ENCODE data around the gene SLAIN1.
A peak's percentile ranks its signal among the peaks of the same experiment; 100 is the strongest.

SLAIN1 gene

DNA sequence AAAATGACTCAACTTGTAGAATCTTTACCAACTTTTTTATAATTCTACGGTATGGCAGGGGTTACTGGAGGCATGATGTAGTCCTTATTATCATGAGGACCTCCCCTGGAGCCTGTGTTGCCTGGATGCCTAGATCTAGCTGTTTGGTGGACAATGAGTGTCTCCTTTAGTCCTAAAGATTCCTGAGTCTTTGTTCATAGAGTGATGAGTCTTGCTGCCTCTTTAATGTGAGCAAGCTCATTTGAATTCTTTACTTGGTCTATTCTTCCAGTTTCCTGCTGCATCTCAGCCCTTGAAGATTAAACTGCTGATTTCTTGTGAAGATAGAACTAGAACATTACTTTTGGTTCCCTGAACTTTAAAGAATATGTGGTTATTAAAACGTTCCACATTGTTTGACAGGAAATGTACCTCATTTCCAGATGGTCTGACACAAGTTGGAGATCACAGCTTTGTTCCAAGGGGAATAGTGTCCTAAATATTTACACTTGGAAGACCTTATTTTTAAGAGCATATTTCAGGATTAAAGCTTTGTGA lies 51.9 kb downstream of the SLAIN1 start:
- no peak for DNase-seq (ENCODE audit: extremely low read depth in 1 of 2, low read depth in 1 of 2)

DNA sequence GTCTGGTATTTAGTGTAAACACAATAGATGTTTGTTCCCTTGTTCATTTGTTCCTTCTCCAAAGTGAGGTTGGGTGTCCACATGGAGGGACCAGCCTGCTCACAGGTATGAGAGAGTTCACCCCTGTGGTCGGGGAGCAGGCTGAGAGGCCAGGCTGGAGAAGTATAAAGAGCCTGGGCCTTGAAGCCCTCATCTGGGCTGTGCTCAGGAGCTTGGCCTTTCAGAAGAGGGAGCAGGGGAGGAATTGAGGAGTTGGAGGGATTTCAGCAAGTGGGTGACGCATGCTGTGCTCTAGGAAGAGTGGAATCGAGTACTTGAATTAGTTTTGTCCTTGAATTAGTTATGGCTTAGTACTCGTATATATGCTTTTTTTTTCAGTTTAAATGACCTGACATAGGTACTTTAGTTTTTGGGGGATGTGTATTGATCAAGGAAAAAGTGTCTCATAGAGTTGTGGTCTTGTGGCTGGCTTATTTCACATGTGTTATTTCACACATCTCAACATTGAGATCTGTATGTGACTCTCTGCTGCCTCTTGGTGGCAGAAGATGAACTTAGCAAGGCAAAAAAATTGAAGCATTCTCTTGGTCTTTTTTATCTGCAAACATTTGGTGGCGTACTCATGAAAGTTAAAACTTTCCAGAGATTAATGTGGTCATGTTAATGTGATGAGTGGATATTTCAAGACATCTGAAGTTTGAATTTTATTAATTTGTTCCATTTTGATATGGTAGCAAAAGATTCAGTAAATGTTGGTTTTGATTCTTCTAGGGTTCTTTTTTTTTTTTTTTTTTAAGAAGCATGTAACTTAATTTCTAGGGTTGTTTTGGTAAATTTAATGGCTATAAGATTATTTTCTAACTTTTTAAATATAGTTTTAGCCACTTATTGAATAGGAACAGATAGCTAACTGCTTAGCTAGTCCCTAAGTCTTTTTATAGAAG lies 54.3 kb downstream of the SLAIN1 start:
- DNase-seq (ENCODE audit: extremely low read depth in 1 of 2, low read depth in 1 of 2) = peak in 1 of 2 donors; percentile 10

DNA sequence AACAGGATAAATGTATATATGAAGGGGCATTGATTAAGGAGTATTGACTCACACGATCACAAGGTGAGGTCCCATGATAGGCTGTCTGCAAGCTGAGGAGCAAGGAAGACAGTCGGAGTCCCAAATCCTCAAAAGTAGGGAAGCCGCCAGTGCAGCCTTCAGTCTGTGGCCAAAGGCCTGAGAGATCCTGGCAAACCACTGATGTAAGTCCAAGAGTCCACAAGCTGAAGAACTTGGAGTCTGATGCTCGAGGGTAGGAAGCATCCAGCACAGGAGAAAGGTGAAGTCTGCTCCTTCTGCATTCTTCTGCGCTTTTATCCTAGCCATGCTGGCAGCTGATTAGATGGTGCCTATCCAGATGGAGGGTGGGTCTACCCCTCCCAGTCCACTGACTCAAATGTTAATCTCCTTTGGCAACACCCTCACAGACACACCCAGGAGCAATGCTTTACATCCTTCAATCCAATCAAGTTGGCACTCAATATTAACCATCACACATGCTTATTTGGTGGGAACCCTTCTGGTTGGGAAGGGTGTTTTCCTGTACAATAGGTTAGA lies 55.1 kb downstream of the SLAIN1 start:
- DNase-seq (ENCODE audit: extremely low read depth in 1 of 2, low read depth in 1 of 2) = no peak

DNA sequence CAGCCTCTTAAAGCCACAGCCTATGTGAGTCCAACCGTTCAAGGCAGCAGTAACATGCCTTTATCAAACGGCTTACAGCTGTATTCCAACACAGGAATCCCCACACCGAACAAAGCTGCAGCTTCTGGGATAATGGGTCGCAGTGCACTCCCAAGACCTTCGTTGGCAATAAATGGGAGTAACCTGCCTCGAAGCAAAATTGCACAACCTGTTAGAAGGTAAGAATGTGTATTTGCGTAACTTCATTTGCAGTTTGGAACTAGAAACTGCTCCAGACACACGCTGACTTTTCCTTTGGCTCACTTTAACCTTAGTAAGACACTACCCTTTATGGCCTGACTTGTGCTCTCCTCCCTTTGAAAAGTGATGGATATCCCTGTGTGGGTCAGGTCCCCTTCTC lies 63.4 kb downstream of the SLAIN1 start:
- DNase-seq (ENCODE audit: extremely low read depth in 1 of 2, low read depth in 1 of 2) = no peak

DNA sequence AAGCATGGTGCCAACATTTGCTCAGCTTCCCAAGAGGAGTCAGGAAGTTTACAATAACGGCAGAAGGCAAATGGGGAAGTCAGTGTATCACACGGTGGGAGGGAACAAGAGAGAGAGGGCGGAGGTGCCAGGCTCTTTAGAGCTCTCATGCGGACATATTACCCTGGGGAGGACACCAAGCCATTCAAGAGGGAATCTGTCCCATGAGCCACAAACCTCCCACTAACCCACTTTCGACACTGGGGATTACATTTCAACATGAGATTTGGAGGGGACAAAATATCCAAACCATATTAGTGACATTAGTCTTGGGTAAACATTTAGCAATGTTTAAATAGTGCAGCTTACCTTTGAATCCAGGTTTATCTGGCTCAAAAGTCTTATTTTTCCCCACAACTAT lies 69.9 kb downstream of the SLAIN1 start:
- no peak for DNase-seq (ENCODE audit: extremely low read depth in 1 of 2, low read depth in 1 of 2)

DNA sequence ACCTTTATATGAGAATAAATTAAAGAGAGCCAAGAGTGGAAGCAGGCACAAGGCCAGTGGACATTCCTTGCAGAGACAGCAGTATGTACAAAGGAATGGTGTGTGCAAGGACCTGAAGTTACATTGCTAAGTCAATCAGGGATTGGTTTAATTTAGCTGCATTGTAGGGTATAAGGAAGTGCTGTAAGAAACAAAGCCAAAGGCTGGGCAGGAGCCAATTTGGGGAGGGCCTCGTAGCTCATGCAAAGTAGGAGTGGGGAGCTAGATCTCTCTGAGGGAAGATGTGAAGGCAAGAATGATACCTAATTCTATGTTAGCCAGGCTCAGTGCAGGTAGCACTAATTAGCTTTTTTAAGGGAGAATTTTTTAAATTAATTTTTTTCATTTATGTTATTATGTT lies 76.7 kb downstream of the SLAIN1 start:
- no peak for DNase-seq (ENCODE audit: extremely low read depth in 1 of 2, low read depth in 1 of 2)

DNA sequence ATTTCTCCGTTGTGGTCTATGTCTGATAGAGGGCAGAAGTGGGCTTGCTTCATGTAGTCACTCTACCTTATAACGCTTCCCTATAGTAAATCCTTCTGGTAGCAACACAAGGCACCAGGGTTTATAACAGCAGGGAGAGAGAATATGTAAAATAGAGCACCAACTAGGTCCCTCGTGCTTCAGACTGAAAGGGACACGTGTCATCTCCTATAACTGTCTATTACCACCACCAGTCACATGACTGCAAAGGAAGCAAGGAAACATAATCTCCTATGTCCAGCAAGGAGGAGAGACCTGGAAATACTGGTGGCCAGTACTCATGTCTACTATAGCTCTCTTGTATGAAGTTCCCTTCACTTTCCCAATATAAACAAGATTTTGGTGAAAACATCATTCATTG lies 79.2 kb downstream of the SLAIN1 start:
- DNase-seq (ENCODE audit: extremely low read depth in 1 of 2, low read depth in 1 of 2) = no peak

DNA sequence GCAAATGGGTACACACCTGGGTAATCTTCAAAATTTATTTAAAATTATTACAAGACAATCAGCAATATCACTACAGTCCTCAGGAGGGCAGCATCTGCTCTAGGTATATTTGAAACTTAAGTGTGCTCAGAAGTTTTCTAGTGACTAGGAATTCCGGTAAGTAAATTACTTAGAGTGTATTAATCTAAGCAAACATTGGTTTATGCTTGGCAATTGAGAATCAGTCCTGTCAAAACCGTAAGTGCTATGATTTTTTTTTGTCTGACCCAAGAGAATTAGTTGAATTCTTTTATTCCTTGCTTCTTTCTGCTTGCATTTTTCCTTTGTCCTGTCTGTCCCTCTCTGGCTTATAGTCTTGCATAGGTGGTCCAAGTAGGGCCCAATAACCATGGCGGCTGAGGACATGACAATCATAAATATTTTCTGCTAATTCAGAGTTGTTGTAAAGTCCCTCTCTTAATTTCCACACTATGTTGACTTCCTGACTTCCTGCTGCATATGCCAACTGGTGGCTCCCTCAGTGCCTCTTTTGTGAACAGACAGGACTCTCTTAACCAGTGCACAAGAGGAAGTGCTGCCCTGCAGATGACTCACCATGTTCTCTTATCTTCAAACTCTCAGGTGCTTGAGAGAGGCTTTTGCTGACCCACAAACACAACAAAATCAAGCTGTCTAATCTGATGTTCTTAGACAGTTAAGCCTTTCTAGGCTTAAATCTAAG lies 82.2 kb downstream of the SLAIN1 start:
- no peak for DNase-seq (ENCODE audit: extremely low read depth in 1 of 2, low read depth in 1 of 2)

DNA sequence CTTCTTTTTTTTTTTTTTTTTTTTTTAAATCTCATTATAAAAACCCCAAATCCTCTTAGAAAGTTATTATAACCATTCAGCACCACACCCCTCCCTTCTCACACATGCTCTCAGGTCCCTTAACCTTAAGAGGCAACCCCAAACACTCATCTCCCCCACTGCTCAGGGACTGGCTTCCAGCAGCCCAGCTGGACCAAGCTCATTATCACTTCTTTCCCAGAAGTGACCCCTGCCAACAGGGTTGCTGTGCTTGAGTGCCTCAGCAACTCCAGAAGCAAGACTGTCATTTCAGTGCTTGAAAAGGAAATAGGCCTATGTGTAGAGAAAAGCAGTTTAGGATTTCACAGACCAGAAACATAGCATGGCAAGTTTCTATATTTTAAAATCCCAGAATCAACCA lies 84.3 kb downstream of the SLAIN1 start:
- DNase-seq (ENCODE audit: extremely low read depth in 1 of 2, low read depth in 1 of 2) = no peak

DNA sequence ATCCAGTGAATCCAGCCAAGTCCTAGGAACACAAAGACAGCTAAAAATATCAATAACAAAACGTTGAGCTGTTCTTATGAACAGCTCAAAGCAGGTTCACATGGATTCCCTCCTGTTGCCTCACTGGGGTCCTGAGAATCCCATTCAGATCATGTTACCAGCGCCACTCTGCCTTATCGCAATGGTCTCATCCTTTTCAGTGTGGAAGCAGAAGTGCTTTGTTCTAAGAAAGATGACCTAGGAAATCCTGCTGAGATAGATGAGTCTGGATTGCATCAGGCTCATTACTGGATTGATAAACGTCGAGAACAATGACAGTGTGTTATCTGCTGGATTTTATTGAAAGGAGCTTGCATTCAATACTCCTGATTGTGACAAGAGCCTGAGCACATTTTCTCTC lies 87.0 kb downstream of the SLAIN1 start:
- DNase-seq (ENCODE audit: extremely low read depth in 1 of 2, low read depth in 1 of 2) = no peak

DNA sequence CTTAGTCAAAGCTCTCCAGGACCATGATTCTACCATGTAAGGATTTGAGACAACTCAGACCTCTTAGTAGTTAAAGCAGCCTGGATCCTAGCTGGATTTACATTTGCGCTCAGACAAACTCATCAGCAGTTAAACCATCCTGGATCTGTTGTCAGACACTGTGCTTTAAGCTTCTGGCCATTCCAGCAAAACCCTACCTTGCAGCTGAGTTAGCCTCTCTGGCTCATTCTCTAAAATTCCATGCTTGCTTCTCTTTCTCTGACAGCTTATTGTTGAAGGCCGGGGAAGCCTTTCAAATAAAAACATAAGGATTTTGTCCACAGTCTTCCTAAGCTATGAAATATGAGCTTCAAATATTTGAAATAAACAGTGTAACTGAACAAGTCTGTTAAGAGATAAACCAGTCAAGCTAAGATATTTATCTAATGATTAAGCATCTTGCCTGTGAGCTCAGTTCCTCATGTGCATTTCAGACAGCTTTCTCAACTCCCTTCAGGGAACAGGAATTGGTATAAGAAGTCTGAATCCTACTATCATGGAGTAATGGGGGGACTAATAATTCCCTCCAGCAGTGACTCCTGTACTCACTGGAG lies 89.3 kb downstream of the SLAIN1 start:
- DNase-seq (ENCODE audit: extremely low read depth in 1 of 2, low read depth in 1 of 2) = no peak

DNA sequence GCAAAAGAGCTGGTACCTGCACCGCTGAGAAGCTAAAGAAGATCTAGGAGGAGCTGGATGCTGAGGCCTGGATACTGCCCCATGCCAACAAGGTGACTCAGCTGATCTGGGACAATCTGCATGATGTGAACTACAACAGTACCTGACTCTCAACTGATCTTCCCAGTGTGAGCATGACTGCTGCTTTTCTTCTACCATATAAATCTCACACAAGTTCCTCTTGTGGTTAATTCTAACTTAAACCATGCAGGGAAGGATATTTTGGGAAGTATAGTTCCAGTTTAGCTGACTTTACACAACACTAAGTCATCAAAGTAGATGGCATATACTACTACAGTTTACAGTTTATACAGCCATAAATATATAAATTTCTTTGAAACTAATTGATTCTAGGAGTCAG lies 91.9 kb downstream of the SLAIN1 start:
- DNase-seq (ENCODE audit: extremely low read depth in 1 of 2, low read depth in 1 of 2) = no peak

DNA sequence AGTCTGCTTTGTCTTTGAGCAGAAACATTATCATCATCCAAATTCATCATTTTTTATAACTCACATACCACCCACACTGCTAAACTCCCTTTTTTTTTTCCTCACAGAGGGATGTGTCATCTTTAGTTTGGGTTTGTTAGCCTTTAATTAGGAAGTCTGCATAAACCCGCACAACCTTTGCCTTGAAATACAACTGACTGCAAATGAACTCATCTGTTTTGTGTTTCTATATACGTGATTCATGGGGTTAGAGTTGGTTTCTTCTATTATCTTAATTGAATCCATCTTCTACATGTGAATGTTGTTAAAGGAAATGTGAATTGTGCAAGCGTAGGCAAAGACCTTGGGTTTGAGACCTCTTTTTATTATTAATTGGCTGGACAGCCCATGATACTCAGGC lies 102.7 kb downstream of the SLAIN1 start:
- no peak for DNase-seq (ENCODE audit: extremely low read depth in 1 of 2, low read depth in 1 of 2)

DNA sequence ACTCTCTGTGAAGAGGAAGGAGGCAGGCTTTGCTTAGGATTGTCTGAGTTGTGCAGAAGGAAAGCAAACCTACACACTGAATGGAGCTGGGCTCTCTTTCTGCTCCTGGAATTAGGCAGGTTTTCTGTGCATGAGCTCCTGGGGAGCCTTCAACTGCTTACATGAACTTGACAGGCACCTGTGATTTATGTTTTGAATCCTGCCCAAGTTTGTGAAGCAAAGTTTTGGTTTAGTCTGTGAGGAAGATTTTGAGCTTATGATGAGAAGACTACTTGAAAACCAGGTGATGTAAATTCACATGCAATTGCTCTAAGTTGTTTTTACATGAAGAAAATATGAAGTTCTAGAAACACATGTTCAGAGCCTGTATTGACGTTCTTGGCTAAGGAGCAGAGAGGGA lies 109.0 kb downstream of the SLAIN1 start:
- DNase-seq (ENCODE audit: extremely low read depth in 1 of 2, low read depth in 1 of 2) = no peak

DNA sequence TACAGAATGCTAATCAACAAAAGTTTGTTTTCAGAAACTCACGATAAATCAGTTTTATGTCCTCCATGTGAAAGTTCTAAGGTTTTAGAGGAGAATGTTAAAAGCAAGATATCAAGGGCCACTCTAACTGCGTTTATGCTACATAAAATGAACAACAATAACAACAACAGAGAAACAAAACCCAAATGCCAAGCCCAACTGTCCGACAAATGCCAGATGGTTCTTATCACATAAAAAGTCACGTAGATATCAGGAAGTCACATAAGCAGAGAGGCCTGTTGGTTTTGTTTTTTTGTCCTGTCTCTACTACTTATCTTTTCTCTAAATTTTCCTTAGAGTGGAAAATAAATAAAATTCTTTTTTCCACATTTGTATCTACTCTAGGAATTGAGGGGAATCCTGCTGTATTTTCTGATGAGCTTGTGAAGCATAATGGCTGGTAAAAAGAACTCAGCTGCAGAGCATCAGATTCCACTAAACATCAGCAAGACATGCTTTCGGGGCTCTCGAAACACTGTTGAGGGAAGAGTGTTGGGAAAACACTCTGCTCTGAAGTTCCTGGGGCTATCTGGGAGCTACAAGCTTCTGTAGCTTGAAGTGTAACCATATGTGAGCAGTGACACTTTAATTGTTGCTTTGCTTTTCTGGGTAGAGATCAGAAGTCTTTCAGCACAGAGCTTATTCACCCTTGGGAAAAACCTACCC lies 110.1 kb downstream of the SLAIN1 start:
- DNase-seq (ENCODE audit: extremely low read depth in 1 of 2, low read depth in 1 of 2) = no peak

DNA sequence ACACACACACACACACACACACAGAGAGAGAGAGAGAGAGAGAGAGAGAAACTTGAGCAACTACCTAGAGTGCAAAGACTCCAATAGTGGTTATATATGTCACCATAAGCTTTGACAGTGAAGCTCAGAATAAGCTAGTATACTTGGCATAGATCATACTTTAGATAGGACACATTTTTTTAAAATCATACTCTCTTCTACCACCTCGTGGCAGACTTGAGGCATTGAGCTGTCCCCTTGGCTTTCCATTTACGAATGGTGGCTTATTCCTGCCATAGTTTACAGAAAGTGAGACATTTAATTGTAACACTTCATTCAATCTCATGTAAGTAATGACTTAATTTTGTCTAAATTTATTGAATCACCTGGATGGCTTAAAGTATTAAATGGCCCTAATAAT lies 112.9 kb downstream of the SLAIN1 start:
- no peak for DNase-seq (ENCODE audit: extremely low read depth in 1 of 2, low read depth in 1 of 2)

DNA sequence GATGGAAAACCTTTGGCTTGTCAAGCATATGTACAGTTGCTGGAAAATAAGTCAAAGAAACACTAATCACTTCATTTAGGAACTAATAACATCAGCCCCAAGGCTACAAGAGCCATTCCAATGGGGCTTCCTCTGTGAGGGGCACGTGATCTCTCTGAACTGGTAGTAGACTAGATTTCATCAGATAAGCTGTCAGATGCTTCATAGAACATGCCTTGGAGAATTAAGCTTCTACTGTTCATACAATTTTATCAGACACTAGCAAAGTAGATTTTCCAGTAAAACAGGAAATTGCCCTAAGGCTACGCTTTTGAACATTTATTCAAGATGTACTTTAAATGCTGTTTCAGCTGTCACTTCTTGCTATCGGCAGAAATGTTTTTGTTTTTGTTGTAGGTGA lies 113.4 kb downstream of the SLAIN1 start:
- no peak for DNase-seq (ENCODE audit: extremely low read depth in 1 of 2, low read depth in 1 of 2)

DNA sequence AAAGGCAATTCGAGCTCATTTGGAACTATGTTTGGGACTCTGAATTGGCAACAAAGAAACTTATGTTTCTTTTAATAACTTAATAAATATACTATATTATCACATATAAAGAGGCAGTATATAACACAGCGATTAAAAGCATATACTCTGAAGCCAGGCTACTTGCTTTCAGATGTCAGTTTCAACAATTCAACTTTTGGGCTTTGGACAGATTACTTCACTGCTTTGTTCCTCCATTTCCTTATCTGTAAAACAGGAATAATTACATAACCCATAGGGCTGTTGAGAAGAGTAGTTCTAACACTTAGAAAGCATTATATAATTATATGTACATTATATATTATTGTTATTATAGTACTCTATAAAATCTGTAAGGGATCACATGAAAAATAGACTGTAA lies 113.9 kb downstream of the SLAIN1 start:
- DNase-seq (ENCODE audit: extremely low read depth in 1 of 2, low read depth in 1 of 2) = no peak

DNA sequence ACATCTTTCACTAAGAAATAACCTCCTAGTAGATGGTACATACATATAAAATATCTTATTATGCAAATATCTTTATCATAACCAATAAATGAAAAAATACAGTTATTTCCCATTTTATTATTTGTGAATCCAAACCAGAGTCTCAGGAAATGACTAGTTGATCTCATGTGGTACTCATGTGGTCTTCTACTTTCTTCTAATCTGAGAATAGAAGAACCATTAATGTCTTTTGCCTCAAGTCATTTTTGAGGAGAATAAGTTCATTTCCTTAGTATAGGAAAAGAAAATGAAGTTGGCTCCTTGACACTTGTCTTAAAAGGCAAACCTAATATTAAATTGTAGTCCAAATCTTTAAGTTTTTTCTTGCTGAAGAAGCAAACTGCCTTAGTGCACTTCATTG lies 114.5 kb downstream of the SLAIN1 start:
- no peak for DNase-seq (ENCODE audit: extremely low read depth in 1 of 2, low read depth in 1 of 2)

Measured in activated CD8-positive, alpha-beta memory T cell treated with anti-CD3 and anti-CD28 coated beads for 1 hour (primary cell).